Esophagus squamous epithelium (tissue), 5 donors: Measurements from ENCODE around the gene FBH1. TPM values are rescaled to one million over a fixed set of nuclear protein-coding genes. Genes with fewer than 3 reads are reported as not detected.
A peak's percentile ranks its signal among the peaks of the same experiment; 100 is the strongest.

Source experiments
- DNase-seq: peaks from one replicate; lab custom pipeline; 2025; lab: John Stamatoyannopoulos, UW
- H3K27ac ChIP-seq, 4 donors: fragments of 200-600 bp; sonication (generic); one replicate each; pipeline ENCODE4 v1.5.1; 2016 to 2019; ENCODE audit warnings: mild to moderate bottlenecking in 1 of 4
- H3K27me3 ChIP-seq, 4 donors: fragments of 200-600 bp; sonication (generic); 1 replicate in 3 of 4; 2 replicates in 1 of 4; pipeline versions ENCODE4 v1.5.1 to v1.6.0; 2017 to 2021; ENCODE audit warnings: antibody characterized with exemption in 1 of 4
- H3K36me3 ChIP-seq, 3 donors: fragments of 200-600 bp; sonication (generic); one replicate each; pipeline ENCODE4 v1.5.1; 2016 to 2019
- H3K4me1 ChIP-seq, 3 donors: fragments of 200-600 bp; sonication (generic); one replicate each; pipeline ENCODE4 v1.5.1; 2017 to 2019
- H3K4me3 ChIP-seq, 4 donors: fragments of 200-600 bp; sonication (generic); 1 replicate in 3 of 4; 2 replicates in 1 of 4; pipeline ENCODE4 v1.5.1; 2016 to 2019; ENCODE audit warnings: mild to moderate bottlenecking in 2 of 4, moderate library complexity in 1 of 4
- H3K9me3 ChIP-seq, 3 donors: fragments of 200-600 bp; sonication (generic); one replicate each; pipeline ENCODE4 v1.5.1; 2016 to 2019
- CTCF ChIP-seq, 6 experiments: fragments of 450-650 bp in 4 of 6; fragments of 200-600 bp in 2 of 6; sonication (generic) in 2 of 6; IDR thresholded peaks; one replicate each; pipeline ENCODE4 v1.5.1; 2016 to 2019; ENCODE audit warnings: antibody characterized with exemption in 6 of 6, mild to moderate bottlenecking in 4 of 6, moderate library complexity in 4 of 6
- POLR2A ChIP-seq, 4 donors: fragments of 450-650 bp; IDR thresholded peaks; one replicate each; pipeline ENCODE4 v1.6.1; 2017; ENCODE audit warnings: antibody characterized with exemption in 4 of 4, mild to moderate bottlenecking in 4 of 4, moderate library complexity in 3 of 4
- WGBS, 2 donors: methylation state at CpG; one replicate each; pipeline ENCODE4 v1.1.5; 2018; 5-methylcytosine and 5-hydroxymethylcytosine counted together
- intact Hi-C: fragments of 100-400 bp; cut with DNase I; formaldehyde crosslinking; loops from one replicate; pipeline ENCODE4 v1.15.0; 2022
- total RNA-seq, 4 donors: library from RNA; depleted of rRNA; stranded (reverse); fragments of >200 nt; gene quantifications; one replicate each; pipeline ENCODE4 v1.1.0, GENCODE V29; 2016
- donor health status: DM: yes; HTN: yes; CAD: no.

FBH1 gene
- total RNA-seq, 4 donors from 2014 or later = 48.5 to 93.8 (median 54.1) TPM

DNA sequence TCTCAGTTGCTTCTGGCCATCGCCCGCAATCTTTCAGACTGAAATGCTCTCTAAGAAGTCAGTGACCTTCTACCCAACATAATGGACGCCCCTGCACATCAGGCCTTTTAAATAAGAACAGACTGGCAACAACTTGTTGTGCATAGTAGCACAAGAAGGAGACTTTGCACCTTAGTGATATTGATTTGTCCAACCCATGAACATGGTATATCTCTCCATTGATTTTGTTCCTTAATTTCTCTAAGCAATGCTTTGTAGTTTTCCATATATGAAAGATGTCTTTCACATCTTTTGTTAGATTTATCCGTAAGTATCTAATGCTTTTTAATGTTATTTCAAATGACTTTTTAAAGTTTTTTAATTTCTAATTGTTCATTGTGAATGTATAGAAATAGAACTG is 83.0 kb downstream of the FBH1 start:
- 70 to 89% methylated on average over 4 of the region's 4 CpGs for WGBS, 2 donors
- DNase-seq = no peak
- H3K27me3 ChIP-seq = no peaks in the 10 kb centered on the region
- intact Hi-C loops = no loop called here
- peaks cover 10 to 64% (median 34%) of the 10 kb centered on the region in 3 donors for H3K4me1 ChIP-seq
- H3K4me3 ChIP-seq = no peak overlapping the region
- no peaks in the 10 kb centered on the region for H3K36me3 ChIP-seq
- H3K9me3 ChIP-seq = no peaks in the 10 kb centered on the region
- no peak for TF ChIP-seq POLR2A (IDR thresholded peaks at IDR 0.05)
- TF ChIP-seq CTCF (IDR thresholded peaks at IDR 0.05) = no peak
- H3K27ac ChIP-seq = no peak overlapping the region

DNA sequence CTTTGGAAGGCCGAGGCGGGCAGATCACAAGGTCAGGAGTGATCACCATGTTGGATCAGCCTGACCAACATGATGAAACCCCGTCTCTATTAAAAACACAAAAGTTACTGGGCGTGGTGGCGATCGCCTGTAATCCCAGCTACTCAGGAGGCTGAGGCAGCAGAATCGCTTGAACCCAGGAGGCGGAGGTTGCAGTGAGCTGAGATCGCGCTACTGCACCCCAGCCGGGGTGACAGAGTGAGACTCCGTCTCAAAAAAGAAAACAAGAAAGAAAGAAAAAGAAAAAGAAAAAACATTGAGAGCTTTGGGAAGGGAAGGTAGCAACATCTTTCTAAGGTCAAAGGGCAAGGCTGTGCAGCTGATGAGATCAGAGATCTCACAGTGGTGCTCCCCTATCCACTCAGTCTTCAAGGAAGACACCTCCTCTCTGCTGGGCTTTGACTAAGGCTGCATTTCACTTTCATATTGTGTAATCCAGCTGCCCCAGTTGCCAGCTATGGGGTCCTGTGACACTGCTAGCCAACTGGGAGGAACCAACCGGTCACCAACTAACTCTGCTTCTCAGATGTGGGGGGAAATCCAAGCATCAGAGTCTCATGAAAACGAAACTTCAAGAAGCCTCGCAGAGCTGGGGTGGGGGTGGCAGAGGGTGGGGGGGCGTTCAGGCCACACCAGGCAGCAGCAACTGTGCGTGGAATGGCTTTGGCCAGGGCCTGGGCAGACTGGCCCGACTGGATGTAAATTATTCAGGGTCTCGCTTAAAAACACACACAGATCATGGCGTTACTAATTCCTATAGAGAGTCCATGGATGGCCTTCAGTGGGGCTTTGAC is 85.8 kb downstream of the FBH1 start:
- peak overlapping the region; percentile 83 to 95 (median 89) for H3K4me3 ChIP-seq
- 41 to 49% methylated on average over 14 to 15 of the region's 20 CpGs for WGBS, 2 donors
- intact Hi-C loops = no loop called here
- no peaks in the 10 kb centered on the region for H3K27me3 ChIP-seq
- DNase-seq = no peak
- H3K9me3 ChIP-seq = no peaks in the 10 kb centered on the region
- TF ChIP-seq POLR2A (IDR thresholded peaks at IDR 0.05) (peak in 1 of 4 donors; percentile 49), CTCF (IDR thresholded peaks at IDR 0.05) (no peak)
- H3K27ac ChIP-seq = peak overlapping the region; percentile 93 to 98 (median 96)
- H3K4me1 ChIP-seq = peaks cover 10 to 63% (median 34%) of the 10 kb centered on the region in 3 donors
- H3K36me3 ChIP-seq = no peaks in the 10 kb centered on the region

GRCh38 chr10:5976512-5977470 is 86.7 kb downstream of the FBH1 start:
- H3K27me3 ChIP-seq = no peaks in the 10 kb centered on the region
- peak overlapping the region; percentile 93 to 98 (median 96) for H3K27ac ChIP-seq
- WGBS, 2 donors = 0 to 1% methylated on average over 18 to 19 of the region's 82 CpGs
- no peaks in the 10 kb centered on the region for H3K9me3 ChIP-seq
- no peaks in the 10 kb centered on the region for H3K36me3 ChIP-seq
- peaks cover 4 to 54% (median 28%) of the 10 kb centered on the region in 3 donors for H3K4me1 ChIP-seq
- DNase-seq = no peak
- intact Hi-C loops = no loop called here
- no peak for TF ChIP-seq CTCF (IDR thresholded peaks at IDR 0.05)
- no peak for TF ChIP-seq POLR2A (IDR thresholded peaks at IDR 0.05)
- peak overlapping the region; percentile 83 to 95 (median 89) for H3K4me3 ChIP-seq

GRCh38 chr10:5977471-5978229 is 87.6 kb downstream of the FBH1 start, which contains the start of gene IL15RA:
TSS of gene IL15RA (minus strand) at chr10:5977543. CDS start at chr10:5977492, 51 bp downstream.
- peak within 1 kb of the TSS; percentile 83 to 95 (median 89) for H3K4me3 ChIP-seq
- H3K27ac ChIP-seq = peak within 1 kb of the TSS; percentile 93 to 98 (median 96)
- 1% methylated on average over 17 of the region's 80 CpGs; no CpG with 5 or more reads in 1 of the 2 donors for WGBS, 2 donors
- no peaks in the 10 kb centered on the region for H3K36me3 ChIP-seq
- H3K4me1 ChIP-seq = peaks cover 0 to 45% (median 19%) of the 10 kb centered on the region in 3 donors
- intact Hi-C loops = no loop called here
- DNase-seq = no peak
- no peaks in the 10 kb centered on the region for H3K9me3 ChIP-seq
- H3K27me3 ChIP-seq = no peaks in the 10 kb centered on the region
- TF ChIP-seq POLR2A (IDR thresholded peaks at IDR 0.05) (peak in 2 of 4 donors; percentile 56 to 68), CTCF (IDR thresholded peaks at IDR 0.05) (peak in 5 of 6 experiments; percentile 18 to 69 (median 38))
